ENCODE measurements around the gene ZBTB16.
A peak's percentile ranks its signal among the peaks of the same experiment; 100 is the strongest.

ZBTB16 gene

DNA sequence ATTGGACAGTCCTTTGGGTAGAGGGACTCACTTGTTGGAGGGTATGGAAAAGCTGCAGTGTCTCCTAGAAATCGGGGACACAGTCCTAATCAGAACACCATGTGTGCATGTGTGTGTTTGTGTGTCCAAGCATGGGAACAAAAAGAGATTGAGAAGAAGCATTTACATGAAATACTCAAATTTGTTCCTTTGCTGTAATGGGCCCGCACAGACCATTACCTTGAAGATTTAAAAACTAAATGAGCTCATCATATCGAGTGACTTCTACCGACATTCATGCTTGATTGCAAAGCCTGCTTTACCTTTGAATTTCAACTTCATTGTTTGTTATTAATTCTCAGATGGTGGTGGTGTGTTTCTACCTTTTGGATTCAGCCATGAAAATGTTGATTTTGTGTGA lies 106.9 kb downstream of the ZBTB16 start:
- no peak overlapping the region for H3K4me3 ChIP-seq (ENCODE audit: control insufficient read depth, low read depth, low read length)
- TF ChIP-seq, protein P1, sequence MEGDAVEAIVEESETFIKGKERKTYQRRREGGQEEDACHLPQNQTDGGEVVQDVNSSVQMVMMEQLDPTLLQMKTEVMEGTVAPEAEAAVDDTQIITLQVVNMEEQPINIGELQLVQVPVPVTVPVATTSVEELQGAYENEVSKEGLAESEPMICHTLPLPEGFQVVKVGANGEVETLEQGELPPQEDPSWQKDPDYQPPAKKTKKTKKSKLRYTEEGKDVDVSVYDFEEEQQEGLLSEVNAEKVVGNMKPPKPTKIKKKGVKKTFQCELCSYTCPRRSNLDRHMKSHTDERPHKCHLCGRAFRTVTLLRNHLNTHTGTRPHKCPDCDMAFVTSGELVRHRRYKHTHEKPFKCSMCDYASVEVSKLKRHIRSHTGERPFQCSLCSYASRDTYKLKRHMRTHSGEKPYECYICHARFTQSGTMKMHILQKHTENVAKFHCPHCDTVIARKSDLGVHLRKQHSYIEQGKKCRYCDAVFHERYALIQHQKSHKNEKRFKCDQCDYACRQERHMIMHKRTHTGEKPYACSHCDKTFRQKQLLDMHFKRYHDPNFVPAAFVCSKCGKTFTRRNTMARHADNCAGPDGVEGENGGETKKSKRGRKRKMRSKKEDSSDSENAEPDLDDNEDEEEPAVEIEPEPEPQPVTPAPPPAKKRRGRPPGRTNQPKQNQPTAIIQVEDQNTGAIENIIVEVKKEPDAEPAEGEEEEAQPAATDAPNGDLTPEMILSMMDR (conservative IDR thresholded peaks at IDR 0.05; ENCODE audit: control insufficient read depth, insufficient read depth, low read depth, low read length): no peak
- DNase-seq (ENCODE audit: low read depth): peak; percentile 27

DNA sequence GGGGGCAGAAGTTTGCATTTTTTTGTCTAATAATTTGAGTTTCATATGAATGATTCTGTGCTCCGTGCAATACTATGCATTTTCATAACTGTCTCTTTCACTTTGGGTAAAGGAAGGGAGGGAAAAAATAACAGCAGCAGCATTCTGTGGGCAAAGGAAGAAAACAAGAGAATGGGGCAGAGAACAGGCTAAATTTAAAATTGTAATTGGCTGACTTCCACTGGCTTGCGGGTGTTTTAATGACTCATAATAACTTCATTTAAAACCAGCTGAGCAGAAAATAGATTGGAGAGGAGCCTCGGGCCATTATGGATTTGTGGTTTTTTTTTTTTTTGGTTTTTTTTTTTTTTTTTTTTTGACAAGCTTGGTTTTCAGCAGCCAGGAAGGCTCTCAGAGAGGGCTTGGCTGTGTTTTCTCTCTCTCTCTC lies 107.4 kb downstream of the ZBTB16 start:
- TF ChIP-seq, protein P1 (conservative IDR thresholded peaks at IDR 0.05; ENCODE audit: control insufficient read depth, insufficient read depth, low read depth, low read length): no peak
- no peak overlapping the region for H3K4me3 ChIP-seq (ENCODE audit: control insufficient read depth, low read depth, low read length)
- DNase-seq (ENCODE audit: low read depth): peak; percentile 95

DNA sequence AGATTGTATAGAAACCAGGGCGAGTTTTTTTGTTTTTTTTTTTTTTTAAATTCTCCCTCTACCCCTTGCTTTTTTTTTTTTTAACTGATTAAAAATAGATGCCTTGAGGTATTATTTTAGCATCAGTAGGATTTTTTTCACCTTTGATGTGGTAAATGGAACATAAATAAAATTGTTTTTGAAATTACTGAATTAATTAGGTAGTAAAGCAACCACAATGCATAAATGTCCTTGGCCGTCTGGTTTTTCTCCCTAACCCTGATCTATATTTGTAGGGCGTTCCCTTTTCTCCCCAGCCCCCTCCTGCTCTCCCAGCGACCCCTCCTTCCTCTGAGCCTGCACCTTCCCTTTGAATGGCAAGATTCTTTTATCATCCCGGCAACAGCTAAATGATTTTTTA lies 107.8 kb downstream of the ZBTB16 start:
- H3K4me3 ChIP-seq (ENCODE audit: control insufficient read depth, low read depth, low read length): no peak overlapping the region
- DNase-seq (ENCODE audit: low read depth): no peak
- TF ChIP-seq, protein P1 (conservative IDR thresholded peaks at IDR 0.05; ENCODE audit: control insufficient read depth, insufficient read depth, low read depth, low read length): no peak

DNA sequence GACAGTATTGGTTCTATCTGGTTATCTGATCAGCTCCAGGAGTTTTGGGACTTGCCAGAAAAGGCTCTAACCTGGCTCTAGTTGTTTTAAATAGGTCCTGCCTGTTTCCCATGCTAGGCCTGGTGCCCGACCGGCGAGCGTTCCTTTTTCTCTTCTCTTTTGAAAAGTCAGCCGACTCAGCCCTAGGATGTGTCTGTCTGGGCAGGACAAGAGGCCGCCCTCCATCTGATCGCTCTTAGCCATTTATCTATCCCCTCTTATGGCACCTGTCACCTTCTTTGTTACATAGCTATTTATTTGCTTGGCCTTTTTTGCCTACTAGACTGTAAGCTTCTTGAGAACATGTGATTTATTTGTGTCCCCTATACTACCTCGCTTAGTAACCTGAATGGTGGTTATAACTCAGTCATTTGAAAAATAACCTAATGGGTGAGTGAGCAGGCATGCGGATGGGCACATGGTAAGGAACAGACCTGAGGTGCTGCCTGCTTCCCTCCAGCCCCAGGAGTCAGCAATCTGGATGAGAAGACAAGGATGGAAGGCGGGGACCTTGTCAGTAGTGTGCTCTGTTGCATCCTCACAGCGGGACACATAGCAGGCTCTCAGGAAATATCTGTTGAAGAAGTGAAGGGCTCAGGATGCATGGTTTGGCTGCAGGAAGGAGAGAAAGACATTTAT lies 108.4 kb downstream of the ZBTB16 start:
- no peak for DNase-seq (ENCODE audit: low read depth)
- TF ChIP-seq, protein P1 (conservative IDR thresholded peaks at IDR 0.05; ENCODE audit: control insufficient read depth, insufficient read depth, low read depth, low read length): no peak
- no peak overlapping the region for H3K4me3 ChIP-seq (ENCODE audit: control insufficient read depth, low read depth, low read length)

DNA sequence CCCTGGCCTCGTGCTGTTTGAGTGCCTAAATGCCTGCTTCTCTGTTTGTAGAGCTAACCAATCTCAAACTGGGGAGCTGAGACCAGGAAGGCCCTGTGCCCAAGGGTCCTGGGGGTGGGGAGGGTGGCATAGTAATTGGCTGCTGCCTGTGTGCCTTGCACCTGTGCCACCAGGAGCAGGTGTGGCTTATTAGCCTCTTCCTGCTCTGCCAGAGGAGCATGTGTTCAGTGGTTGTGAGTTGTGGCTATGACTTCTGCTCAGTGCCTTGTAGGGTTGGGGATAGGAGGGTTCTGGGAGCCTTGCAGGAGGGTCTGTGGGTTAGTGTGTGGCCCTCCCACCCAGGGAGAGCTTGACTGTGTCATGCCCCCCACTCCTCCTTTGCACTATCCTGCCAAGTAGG lies 109.2 kb downstream of the ZBTB16 start:
- H3K4me3 ChIP-seq (ENCODE audit: control insufficient read depth, low read depth, low read length): no peak overlapping the region
- TF ChIP-seq, protein P1 (conservative IDR thresholded peaks at IDR 0.05; ENCODE audit: control insufficient read depth, insufficient read depth, low read depth, low read length): no peak
- DNase-seq (ENCODE audit: low read depth): no peak

DNA sequence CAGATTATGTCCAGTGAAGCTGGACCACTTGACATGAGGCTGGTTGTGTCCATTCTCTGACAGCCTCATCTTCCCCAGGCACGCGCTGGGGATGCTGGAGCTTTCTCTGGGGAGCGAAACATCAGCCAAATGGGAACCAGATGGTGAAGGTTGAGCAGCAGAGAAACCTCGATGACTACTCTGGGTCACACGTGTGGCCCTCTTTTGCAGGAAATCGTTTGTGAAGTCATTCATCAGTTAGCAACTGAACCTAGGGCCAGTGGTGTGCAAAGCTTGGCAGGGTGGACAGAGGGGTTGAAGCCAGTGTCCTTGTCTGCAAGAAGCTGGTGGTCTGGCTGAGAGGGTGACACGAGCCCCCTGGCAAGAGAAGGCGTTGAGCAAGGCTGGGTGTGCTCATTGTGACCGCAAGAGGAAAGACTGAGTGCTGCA lies 109.8 kb downstream of the ZBTB16 start:
- no peak overlapping the region for H3K4me3 ChIP-seq (ENCODE audit: control insufficient read depth, low read depth, low read length)
- peak; percentile 98 for DNase-seq (ENCODE audit: low read depth)
- TF ChIP-seq, protein P1 (conservative IDR thresholded peaks at IDR 0.05; ENCODE audit: control insufficient read depth, insufficient read depth, low read depth, low read length): no peak
